Muscle layer of duodenum (tissue), 2 donors: ENCODE data around the gene SPOCK1.

Experiments used
- H3K27ac ChIP-seq: one replicate; pipeline ENCODE4 v1.7.0; 2013; ENCODE audit warnings: mild to moderate bottlenecking, low read length
- H3K27me3 ChIP-seq: one replicate; pipeline ENCODE4 v1.7.0; 2013; ENCODE audit warnings: low read depth, mild to moderate bottlenecking, control low read depth, low read length
- H3K36me3 ChIP-seq, 2 donors: one replicate each; pipeline ENCODE4 v1.7.0; 2013; ENCODE audit warnings: low read length in 2 of 2, control low read depth in 1 of 2, mild to moderate bottlenecking in 1 of 2; ENCODE audit not compliant: insufficient read depth in 2 of 2, control insufficient read depth in 1 of 2
- H3K4me1 ChIP-seq, 2 donors: one replicate each; pipeline ENCODE4 v1.7.0; 2013; ENCODE audit warnings: low read length in 2 of 2, mild to moderate bottlenecking in 2 of 2, control low read depth in 1 of 2, moderate library complexity in 1 of 2; ENCODE audit not compliant: insufficient read depth in 2 of 2, control insufficient read depth in 1 of 2
- H3K4me3 ChIP-seq, 2 donors: one replicate each; pipeline ENCODE4 v1.7.0; 2013; ENCODE audit warnings: low read length in 2 of 2, low read depth in 1 of 2, mild to moderate bottlenecking in 1 of 2
- H3K9me3 ChIP-seq, 2 donors: one replicate each; pipeline ENCODE4 v1.7.0; 2013; ENCODE audit warnings: low read length in 2 of 2, control low read depth in 1 of 2, mild to moderate bottlenecking in 1 of 2; ENCODE audit not compliant: control insufficient read depth in 1 of 2
- donor health status: healthy.

SPOCK1 gene

GRCh38 chr5:137205231-137206027 is 293.7 kb downstream of the SPOCK1 start:
- no peaks in the 10 kb centered on the region for H3K27me3 ChIP-seq
- H3K36me3 ChIP-seq: no peaks in the 10 kb centered on the region
- no peak overlapping the region for H3K4me3 ChIP-seq
- H3K9me3 ChIP-seq: no peaks in the 10 kb centered on the region
- H3K27ac ChIP-seq: no peak overlapping the region
- peaks cover 0 to 6% of the 10 kb centered on the region in 2 donors for H3K4me1 ChIP-seq

GRCh38 chr5:137203011-137203632 is 296.0 kb downstream of the SPOCK1 start:
- no peak overlapping the region for H3K27ac ChIP-seq
- no peaks in the 10 kb centered on the region for H3K36me3 ChIP-seq
- no peaks in the 10 kb centered on the region for H3K27me3 ChIP-seq
- no peak overlapping the region for H3K4me3 ChIP-seq
- no peaks in the 10 kb centered on the region for H3K9me3 ChIP-seq
- peaks cover 0 to 6% of the 10 kb centered on the region in 2 donors for H3K4me1 ChIP-seq

- Histone ChIP-seq H3K27me3 (no peaks in the 10 kb centered on the region), H3K4me1 (peaks cover 0 to 6% of the 10 kb centered on the region in 2 donors)
These were observed 297.2 kb downstream of the SPOCK1 start for GRCh38 chr5:137201876-137202275.

GRCh38 chr5:137200906-137201700 is 298.0 kb downstream of the SPOCK1 start:
- peaks cover 0 to 1% of the 10 kb centered on the region in 2 donors for H3K4me1 ChIP-seq
- H3K9me3 ChIP-seq: no peaks in the 10 kb centered on the region
- no peaks in the 10 kb centered on the region for H3K36me3 ChIP-seq
- H3K27ac ChIP-seq: no peak overlapping the region
- no peaks in the 10 kb centered on the region for H3K27me3 ChIP-seq
- H3K4me3 ChIP-seq: no peak overlapping the region

More at GRCh38 chr5:137201876-137202275, 297.2 kb downstream of the SPOCK1 start:
- no peak overlapping the region for H3K4me3 ChIP-seq
- no peak overlapping the region for H3K27ac ChIP-seq
- H3K36me3 ChIP-seq: no peaks in the 10 kb centered on the region
- no peaks in the 10 kb centered on the region for H3K9me3 ChIP-seq

GRCh38 chr5:137199966-137200365 is 299.2 kb downstream of the SPOCK1 start:
- no peaks in the 10 kb centered on the region for H3K4me1 ChIP-seq
- H3K27ac ChIP-seq: no peak overlapping the region
- H3K4me3 ChIP-seq: no peak overlapping the region
- no peaks in the 10 kb centered on the region for H3K9me3 ChIP-seq
- no peaks in the 10 kb centered on the region for H3K36me3 ChIP-seq
- H3K27me3 ChIP-seq: no peaks in the 10 kb centered on the region

- H3K36me3 ChIP-seq: no peaks in the 10 kb centered on the region
- H3K9me3 ChIP-seq: no peaks in the 10 kb centered on the region
- H3K4me1 ChIP-seq: no peaks in the 10 kb centered on the region
- no peak overlapping the region for H3K4me3 ChIP-seq
- H3K27me3 ChIP-seq: no peaks in the 10 kb centered on the region
- no peak overlapping the region for H3K27ac ChIP-seq
These were observed 299.9 kb downstream of the SPOCK1 start for GRCh38 chr5:137199201-137199600.

- no peaks in the 10 kb centered on the region for H3K36me3 ChIP-seq
- peaks cover 0 to 4% of the 10 kb centered on the region in 2 donors for H3K4me1 ChIP-seq
- H3K9me3 ChIP-seq: no peaks in the 10 kb centered on the region
- H3K4me3 ChIP-seq: no peak overlapping the region
- no peaks in the 10 kb centered on the region for H3K27me3 ChIP-seq
- no peak overlapping the region for H3K27ac ChIP-seq
These were observed 303.6 kb downstream of the SPOCK1 start for GRCh38 chr5:137195483-137195882.

- Histone ChIP-seq H3K4me1 (peaks cover 0 to 4% of the 10 kb centered on the region in 2 donors), H3K27ac (no peak overlapping the region), H3K9me3 (no peaks in the 10 kb centered on the region), H3K27me3 (no peaks in the 10 kb centered on the region), H3K4me3 (no peak overlapping the region), H3K36me3 (no peaks in the 10 kb centered on the region)
These were observed 304.8 kb downstream of the SPOCK1 start for GRCh38 chr5:137194300-137194699.

- Histone ChIP-seq H3K4me3 (no peak overlapping the region), H3K9me3 (no peaks in the 10 kb centered on the region), H3K4me1 (peaks cover 0 to 9% of the 10 kb centered on the region in 2 donors), H3K36me3 (no peaks in the 10 kb centered on the region), H3K27ac (no peak overlapping the region), H3K27me3 (no peaks in the 10 kb centered on the region)
These were observed 306.8 kb downstream of the SPOCK1 start for GRCh38 chr5:137192293-137192743.

GRCh38 chr5:137191179-137191578 is 307.9 kb downstream of the SPOCK1 start:
- H3K27ac ChIP-seq: no peak overlapping the region

GRCh38 chr5:137190441-137190840 is 308.7 kb downstream of the SPOCK1 start:
- Histone ChIP-seq H3K4me3 (no peak overlapping the region), H3K27me3 (no peaks in the 10 kb centered on the region), H3K36me3 (no peaks in the 10 kb centered on the region), H3K27ac (no peak overlapping the region), H3K4me1 (peaks cover 0 to 11% of the 10 kb centered on the region in 2 donors), H3K9me3 (no peaks in the 10 kb centered on the region)

More at GRCh38 chr5:137191179-137191578, 307.9 kb downstream of the SPOCK1 start:
- H3K4me3 ChIP-seq: no peak overlapping the region
- no peaks in the 10 kb centered on the region for H3K9me3 ChIP-seq
- no peaks in the 10 kb centered on the region for H3K27me3 ChIP-seq
- H3K4me1 ChIP-seq: peaks cover 0 to 11% of the 10 kb centered on the region in 2 donors
- no peaks in the 10 kb centered on the region for H3K36me3 ChIP-seq
